H9 (cell line): ENCODE results near the gene COL8A1. TPM values are rescaled to one million over a fixed set of nuclear protein-coding genes. Genes with fewer than 3 reads are reported as not detected.

Experiments used
- DNase-seq: peaks from one replicate; pipeline ENCODE4 v3.0.0-alpha.2; 2017
- H2AFZ ChIP-seq: one replicate; pipeline ENCODE4 v1.6.1; 2013; ENCODE audit warnings: mild to moderate bottlenecking, low read length, control low read depth, moderate library complexity
- H2AK5ac ChIP-seq: 2 replicates; pipeline ENCODE4 v1.6.1; 2013; ENCODE audit warnings: low read length, control low read depth, mixed read lengths; ENCODE audit not compliant: insufficient read length
- H2BK120ac ChIP-seq: one replicate; pipeline ENCODE4 v1.6.1; 2013; ENCODE audit warnings: low read depth, mild to moderate bottlenecking, low read length, control low read depth, inconsistent platforms; ENCODE audit not compliant: poor library complexity, severe bottlenecking
- H2BK12ac ChIP-seq: 2 replicates; pipeline ENCODE4 v1.6.1; 2013; ENCODE audit warnings: low read length, control low read depth, mixed read lengths, low read depth; ENCODE audit not compliant: insufficient read length
- H2BK15ac ChIP-seq: 2 replicates; pipeline ENCODE4 v1.6.1; 2013; ENCODE audit warnings: low read depth, low read length, control low read depth
- H2BK20ac ChIP-seq: one replicate; pipeline ENCODE4 v1.6.1; 2013; ENCODE audit warnings: low read depth, mild to moderate bottlenecking, low read length, control low read depth, inconsistent platforms; ENCODE audit not compliant: poor library complexity, severe bottlenecking
- H2BK5ac ChIP-seq: 2 replicates; pipeline ENCODE4 v1.6.1; 2013; ENCODE audit warnings: low read length, control low read depth, mixed read lengths; ENCODE audit not compliant: insufficient read length
- H3K14ac ChIP-seq: 2 replicates; pipeline ENCODE4 v1.6.1; 2013; ENCODE audit warnings: low read length, control low read depth; ENCODE audit not compliant: insufficient read depth
- H3K18ac ChIP-seq: 2 replicates; pipeline ENCODE4 v1.6.1; 2013; ENCODE audit warnings: low read depth, mild to moderate bottlenecking, mixed read lengths, low read length, control low read depth; ENCODE audit not compliant: insufficient read length
- H3K23ac ChIP-seq: 2 replicates; pipeline ENCODE4 v1.6.1; 2013; ENCODE audit warnings: low read length, control low read depth, mixed read lengths, low read depth; ENCODE audit not compliant: insufficient read length
- H3K23me2 ChIP-seq: 2 replicates; pipeline ENCODE4 v1.6.1; 2013; ENCODE audit warnings: low read depth, mild to moderate bottlenecking, mixed read lengths, low read length, control low read depth; ENCODE audit not compliant: insufficient read length, poor library complexity, severe bottlenecking
- H3K27ac ChIP-seq: 2 replicates; pipeline ENCODE4 v1.5.1; 2013; ENCODE audit warnings: low read length, control low read depth, mixed read lengths, low read depth; ENCODE audit not compliant: insufficient read length
- H3K27me3 ChIP-seq: 2 replicates; pipeline ENCODE4 v1.6.1; 2013; ENCODE audit warnings: low read length, control low read depth, inconsistent platforms; ENCODE audit not compliant: insufficient read depth
- H3K4ac ChIP-seq: 2 replicates; pipeline ENCODE4 v1.6.1; 2013; ENCODE audit warnings: low read depth, mild to moderate bottlenecking, control low read depth, inconsistent platforms, low read length, moderate library complexity
- H3K4me1 ChIP-seq: 2 replicates; pipeline ENCODE4 v1.6.1; 2013; ENCODE audit warnings: low read length, control low read depth, inconsistent platforms; ENCODE audit not compliant: insufficient read depth
- H3K4me2 ChIP-seq: 2 replicates; pipeline ENCODE4 v1.6.1; 2013; ENCODE audit warnings: low read length, control low read depth, mixed read lengths; ENCODE audit not compliant: insufficient read length, insufficient read depth
- H3K56ac ChIP-seq: 2 replicates; pipeline ENCODE4 v1.6.1; 2013; ENCODE audit warnings: low read depth, mild to moderate bottlenecking, mixed read lengths, low read length, control low read depth; ENCODE audit not compliant: insufficient read length
- H3K79me1 ChIP-seq: 2 replicates; pipeline ENCODE4 v1.6.1; 2013; ENCODE audit warnings: low read depth, mild to moderate bottlenecking, moderate library complexity, low read length, control low read depth, inconsistent platforms; ENCODE audit not compliant: insufficient read depth, poor library complexity, severe bottlenecking
- H3K79me2 ChIP-seq: 2 replicates; pipeline ENCODE4 v1.6.1; 2013; ENCODE audit warnings: low read length, control low read depth, inconsistent platforms; ENCODE audit not compliant: insufficient read depth
- H3K9ac ChIP-seq: 2 replicates; pipeline ENCODE4 v1.6.1; 2013; ENCODE audit warnings: low read length, control low read depth, mixed read lengths; ENCODE audit not compliant: insufficient read length; ENCODE audit errors: extremely low read depth
- H3K9me3 ChIP-seq: one replicate; pipeline ENCODE4 v1.6.1; 2013; ENCODE audit warnings: low read depth, low read length, inconsistent platforms; ENCODE audit not compliant: control insufficient read depth
- H3T11ph ChIP-seq: one replicate; pipeline ENCODE4 v1.6.1; 2013; ENCODE audit warnings: mild to moderate bottlenecking, low read length, control low read depth, inconsistent platforms
- H4K20me1 ChIP-seq: one replicate; pipeline ENCODE4 v1.6.1; 2013; ENCODE audit not compliant: control insufficient read depth, insufficient read length, insufficient read depth
- H4K5ac ChIP-seq: 2 replicates; pipeline ENCODE4 v1.6.1; 2013; ENCODE audit warnings: low read depth, mild to moderate bottlenecking, mixed read lengths, low read length, control low read depth; ENCODE audit not compliant: insufficient read length
- H4K8ac ChIP-seq: replicated peaks from 2 replicates; pipeline ENCODE4 v1.6.1; 2013; ENCODE audit warnings: low read length, control low read depth, mixed read lengths, low read depth; ENCODE audit not compliant: insufficient read length
- H4K91ac ChIP-seq: 2 replicates; pipeline ENCODE4 v1.6.1; 2013; ENCODE audit warnings: low read depth, mild to moderate bottlenecking, moderate library complexity, mixed read lengths, low read length, control low read depth; ENCODE audit not compliant: insufficient read length
- H3K27ac Mint-ChIP-seq, 3 experiments: 2 replicates in 2 of 3; 3 replicates in 1 of 3; pipeline ENCODE4 v1.8.0; 2020 to 2021; ENCODE audit warnings: mixed read lengths in 3 of 3, mild to moderate bottlenecking in 1 of 3, moderate library complexity in 1 of 3
- H3K27me3 Mint-ChIP-seq: 2 replicates; pipeline ENCODE4 v1.8.0; 2021; ENCODE audit warnings: low read depth, mild to moderate bottlenecking, moderate library complexity, mixed read lengths
- H3K36me3 Mint-ChIP-seq, 3 experiments: 2 replicates in 2 of 3; 3 replicates in 1 of 3; pipeline ENCODE4 v1.8.0; 2020 to 2021; ENCODE audit warnings: low read depth in 3 of 3, mixed read lengths in 3 of 3; ENCODE audit not compliant: insufficient read depth in 1 of 3
- H3K4me1 Mint-ChIP-seq, 2 experiments: 2 replicates each; pipeline ENCODE4 v1.8.0; 2020; ENCODE audit warnings: mixed read lengths in 2 of 2
- H3K4me3 Mint-ChIP-seq, 2 experiments: 2 replicates in 1 of 2; 3 replicates in 1 of 2; pipeline ENCODE4 v1.8.0; 2020 to 2021; ENCODE audit warnings: mild to moderate bottlenecking in 2 of 2, mixed read lengths in 2 of 2, moderate library complexity in 1 of 2
- H3K9me3 Mint-ChIP-seq, 2 experiments: 2 replicates in 1 of 2; 3 replicates in 1 of 2; pipeline ENCODE4 v1.8.0; 2020; ENCODE audit warnings: mild to moderate bottlenecking in 2 of 2, mixed read lengths in 2 of 2, moderate library complexity in 1 of 2
- CTCF ChIP-seq: fragments of 200-600 bp; sonication (generic); conservative IDR thresholded peaks from 3 replicates; pipeline ENCODE4 v1.8.0; 2021; ENCODE audit warnings: antibody characterized with exemption, mild to moderate bottlenecking
- WGBS: extraction: QIAGEN DNeasy Blood & Tissue Kit; methylation state at CpG from one replicate; pipeline ENCODE4 v1.1.7; 2013; ENCODE audit warnings: missing lambda C conversion rate, low lambda C conversion rate, mixed read lengths; ENCODE audit not compliant: insufficient read length; ENCODE audit errors: extremely low coverage; 5-methylcytosine and 5-hydroxymethylcytosine counted together
- total RNA-seq: library from RNA; stranded (reverse); gene quantifications from 2 replicates; pipeline ENCODE4 v1.2.1, GENCODE V29; 2021

Gene COL8A1
- total RNA-seq, 1 experiment from 2014 or later: 0.17 TPM

GRCh38 chr3:99708207-99708745, 69.9 kb downstream of the COL8A1 start:
- Histone ChIP-seq H3K23me2 (no peaks in the 10 kb centered on the region), H2BK15ac (no peak overlapping the region), H2BK20ac (no peak overlapping the region), H3T11ph (no peak overlapping the region), H3K14ac (no peak overlapping the region), H4K8ac (no peak overlapping the region), H3K18ac (no peak overlapping the region), H3K27ac (no peak overlapping the region), H2BK12ac (no peak overlapping the region), H3K27me3 (no peaks in the 10 kb centered on the region), H3K4me1 (0 out of 2 replicates have a peak, but pooled peaks cover 2% of the 10 kb centered on the region), H3K79me2 (no peaks in the 10 kb centered on the region), H3K4ac (no peak overlapping the region), H3K4me2 (no peak overlapping the region), H3K9ac (no peak overlapping the region), H2BK120ac (no peak overlapping the region), H3K9me3 (no peaks in the 10 kb centered on the region), H2AK5ac (no peak overlapping the region), H2BK5ac (no peak overlapping the region), H3K79me1 (no peaks in the 10 kb centered on the region), H4K91ac (no peak overlapping the region), H4K20me1 (no peaks in the 10 kb centered on the region), H4K5ac (no peak overlapping the region), H2AFZ (no peak overlapping the region), H3K56ac (no peak overlapping the region), H3K23ac (no peak overlapping the region)
- no CpG with 5 or more reads among the region's 4 CpGs for WGBS
- DNase-seq: no peak
- no peaks in the 10 kb centered on the region for H3K9me3 Mint-ChIP-seq
- no peak for TF ChIP-seq CTCF
- H3K27me3 Mint-ChIP-seq: no peaks in the 10 kb centered on the region
- no peak overlapping the region for H3K27ac Mint-ChIP-seq
- peaks cover 0 to 3% of the 10 kb centered on the region in 2 experiments; a peak in 1 of 4 replicates for H3K4me1 Mint-ChIP-seq
- no peak overlapping the region for H3K4me3 Mint-ChIP-seq
- no peaks in the 10 kb centered on the region for H3K36me3 Mint-ChIP-seq
